ENCODE data around the gene PI4KA. TPM values are rescaled to one million over a fixed set of nuclear protein-coding genes. Genes with fewer than 3 reads are reported as not detected.

PI4KA gene
- total and polyA plus RNA-seq, 8 donors, result 22.7 to 174 (median 55.4) TPM

DNA sequence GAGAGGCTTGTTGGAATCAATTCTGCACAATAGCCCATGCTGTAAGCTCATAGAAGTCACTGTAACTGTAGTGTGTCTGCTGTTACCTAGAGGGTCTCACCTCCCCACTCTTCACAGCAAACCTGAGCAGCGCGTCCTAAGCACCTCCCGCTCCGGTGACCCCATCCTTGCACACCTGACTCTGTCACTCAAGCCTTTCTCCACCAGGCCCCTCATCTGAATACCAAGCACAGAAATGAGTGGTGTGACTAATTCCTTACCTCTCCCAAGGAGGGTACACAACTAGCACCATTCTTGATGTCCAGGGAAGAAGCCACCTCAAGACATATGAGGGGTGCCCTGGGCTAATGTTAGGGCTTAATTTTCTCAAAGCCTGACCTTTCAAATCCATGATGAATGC lies 71.4 kb downstream of the PI4KA start:
- H3K36me3 ChIP-seq, result peaks cover 35 to 87% (median 83%) of the 10 kb centered on the region in 4 donors
- no peak overlapping the region for H3K27ac ChIP-seq
- no peaks in the 10 kb centered on the region for H3K27me3 ChIP-seq
- intact Hi-C loops (cut with DNase I; ENCODE audit: low total_unique reads), result no loop called here
- H3K4me3 ChIP-seq, result no peak overlapping the region
- TF ChIP-seq CTCF (IDR thresholded peaks at IDR 0.05) (no peak), EP300 (IDR thresholded peaks at IDR 0.05) (no peak)
- no peaks in the 10 kb centered on the region for H3K9me3 ChIP-seq
- peaks cover 0 to 4% (median 0%) of the 10 kb centered on the region in 4 donors for H3K4me1 ChIP-seq
- DNase-seq, result no peak
- WGBS, 5 donors, result 92 to 100% (median 95%) methylated on average over 4 of the region's 4 CpGs

DNA sequence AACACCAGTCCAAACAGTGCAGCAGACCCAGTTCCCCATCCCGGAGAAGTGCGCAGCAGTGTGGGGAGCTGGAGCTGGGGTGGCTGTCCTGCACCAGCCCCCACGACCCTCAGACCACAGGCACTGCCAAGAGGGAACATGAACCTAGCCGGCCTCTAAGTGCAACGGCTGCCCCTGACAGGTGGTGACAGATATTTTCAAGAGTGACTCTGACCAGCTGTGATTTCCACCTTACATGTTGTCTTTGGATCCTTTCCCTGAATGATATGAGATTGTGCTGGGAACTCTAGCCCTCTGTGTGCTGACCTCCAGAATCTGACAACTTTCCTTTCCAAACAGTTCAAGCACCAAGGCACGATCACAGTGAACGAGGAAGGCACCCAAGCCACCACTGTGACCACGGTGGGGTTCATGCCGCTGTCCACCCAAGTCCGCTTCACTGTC lies 72.1 kb downstream of the PI4KA start:
- no peak for DNase-seq

GRCh38 chr22:20786048-20786447 lies 72.6 kb downstream of the PI4KA start:
- no peak for DNase-seq
- Histone ChIP-seq H3K9me3 (no peaks in the 10 kb centered on the region), H3K36me3 (peaks cover 29 to 87% (median 83%) of the 10 kb centered on the region in 4 donors), H3K4me1 (peaks cover 0 to 4% (median 0%) of the 10 kb centered on the region in 4 donors), H3K27ac (no peak overlapping the region), H3K4me3 (no peak overlapping the region), H3K27me3 (no peaks in the 10 kb centered on the region)
- WGBS, 5 donors, result 87 to 96% (median 92%) methylated on average over 6 to 8 of the region's 8 CpGs
- TF ChIP-seq POLR2A (IDR thresholded peaks at IDR 0.05), result no peak
- TF ChIP-seq EP300 (IDR thresholded peaks at IDR 0.05), result no peak
- TF ChIP-seq CTCF (IDR thresholded peaks at IDR 0.05), result no peak
- TF ChIP-seq POLR2AphosphoS5 (IDR thresholded peaks at IDR 0.05), result no peak
- intact Hi-C loops (cut with DNase I; ENCODE audit: low total_unique reads), result no loop called here

More for the DNA sequence above, 72.1 kb downstream of the PI4KA start:
- Histone ChIP-seq H3K27ac (no peak overlapping the region), H3K36me3 (peaks cover 34 to 87% (median 83%) of the 10 kb centered on the region in 4 donors), H3K4me3 (no peak overlapping the region), H3K9me3 (no peaks in the 10 kb centered on the region), H3K4me1 (peaks cover 0 to 4% (median 0%) of the 10 kb centered on the region in 4 donors), H3K27me3 (no peaks in the 10 kb centered on the region)
- intact Hi-C loops (cut with DNase I; ENCODE audit: low total_unique reads), result no loop called here
- 46 to 73% (median 61%) methylated on average over 10 of the region's 10 CpGs for WGBS, 5 donors
- TF ChIP-seq POLR2A (IDR thresholded peaks at IDR 0.05), result no peak
- no peak for TF ChIP-seq CTCF (IDR thresholded peaks at IDR 0.05)
- no peak for TF ChIP-seq POLR2AphosphoS5 (IDR thresholded peaks at IDR 0.05)
- TF ChIP-seq EP300 (IDR thresholded peaks at IDR 0.05), result no peak

GRCh38 chr22:20785415-20785814 lies 73.2 kb downstream of the PI4KA start:
- DNase-seq, result no peak
- Histone ChIP-seq H3K4me1 (peaks cover 0 to 4% (median 0%) of the 10 kb centered on the region in 4 donors), H3K36me3 (peaks cover 29 to 85% (median 80%) of the 10 kb centered on the region in 4 donors), H3K9me3 (no peaks in the 10 kb centered on the region), H3K27me3 (no peaks in the 10 kb centered on the region), H3K27ac (no peak overlapping the region), H3K4me3 (no peak overlapping the region)
- 90 to 94% (median 91%) methylated on average over 3 of the region's 3 CpGs for WGBS, 5 donors
- intact Hi-C loops (cut with DNase I; ENCODE audit: low total_unique reads), result no loop called here
- TF ChIP-seq CTCF (IDR thresholded peaks at IDR 0.05) (no peak), EP300 (IDR thresholded peaks at IDR 0.05) (no peak), POLR2AphosphoS5 (IDR thresholded peaks at IDR 0.05) (no peak), POLR2A (IDR thresholded peaks at IDR 0.05) (no peak)

Data from stomach (tissue), 9 donors.